Muscle of leg (tissue), 11 donors: Measurements from ENCODE around the gene COL8A1. TPM values are rescaled to one million over a fixed set of nuclear protein-coding genes. Genes with fewer than 3 reads are reported as not detected.

Experiments used
- DNase-seq: peaks from one replicate; pipeline ENCODE4 v3.0.0; 2013
- H3K27ac ChIP-seq: one replicate; pipeline ENCODE4 v1.5.1; 2013; ENCODE audit warnings: mild to moderate bottlenecking, low read length, control low read depth
- H3K27me3 ChIP-seq: one replicate; pipeline ENCODE4 v1.6.1; 2013; ENCODE audit warnings: low read length; ENCODE audit not compliant: control insufficient read depth, insufficient read depth
- H3K36me3 ChIP-seq: one replicate; pipeline ENCODE4 v1.6.1; 2013; ENCODE audit warnings: low read length; ENCODE audit not compliant: control insufficient read depth, insufficient read depth
- H3K4me1 ChIP-seq: one replicate; pipeline ENCODE4 v1.6.1; 2013; ENCODE audit warnings: low read length; ENCODE audit not compliant: control insufficient read depth, insufficient read depth
- H3K4me3 ChIP-seq: one replicate; pipeline ENCODE4 v1.5.1; 2013; ENCODE audit warnings: low read length, control low read depth
- H3K9me3 ChIP-seq: replicated peaks from 2 replicates; pipeline ENCODE4 v1.6.1; 2013; ENCODE audit warnings: low read depth, low read length; ENCODE audit not compliant: control insufficient read depth
- WGBS: methylation state at CpG from one replicate; pipeline ENCODE4 v1.1.5; 2013; ENCODE audit warnings: missing lambda C conversion rate; ENCODE audit not compliant: insufficient coverage; 5-methylcytosine and 5-hydroxymethylcytosine counted together
- polyA plus RNA-seq, 8 donors: library from polyadenylated mRNA; unstranded; fragments of 120-200 nt; gene quantifications; one replicate each; pipeline versions ENCODE4 v1.2.1 to v1.2.3, GENCODE V29; 2013; ENCODE audit warnings: inconsistent platforms in 1 of 8, low replicate concordance in 1 of 8; ENCODE audit not compliant: insufficient read length in 8 of 8, insufficient read depth in 1 of 8
- total RNA-seq: library from RNA; stranded (reverse); fragments of 120-200 nt; gene quantifications from one replicate; pipeline ENCODE4 v1.2.4, GENCODE V29; 2013

Gene COL8A1
- total and polyA plus RNA-seq, 9 donors = 0.44 to 3.7 (median 1.2) TPM

DNA sequence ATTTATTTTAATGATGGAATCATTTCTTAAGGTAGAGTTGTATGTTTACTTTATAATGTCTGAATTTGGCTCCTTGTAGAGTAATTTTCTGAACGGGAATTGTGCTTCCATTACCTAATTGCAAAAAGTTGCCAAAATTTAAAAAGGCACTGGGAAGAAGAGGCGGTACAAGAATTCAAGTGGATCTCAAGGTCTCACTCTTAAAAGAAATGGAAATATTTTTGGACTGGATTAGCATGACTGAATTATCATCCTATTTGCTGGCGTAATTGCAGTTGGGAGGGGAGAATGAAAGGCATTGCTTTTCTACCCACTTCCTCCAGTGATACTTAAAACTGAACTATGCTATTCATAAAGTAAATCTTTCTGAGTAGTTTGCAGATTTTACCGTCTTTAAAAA, 46.2 kb downstream of the COL8A1 start:
- H3K27ac ChIP-seq = no peak overlapping the region

DNA sequence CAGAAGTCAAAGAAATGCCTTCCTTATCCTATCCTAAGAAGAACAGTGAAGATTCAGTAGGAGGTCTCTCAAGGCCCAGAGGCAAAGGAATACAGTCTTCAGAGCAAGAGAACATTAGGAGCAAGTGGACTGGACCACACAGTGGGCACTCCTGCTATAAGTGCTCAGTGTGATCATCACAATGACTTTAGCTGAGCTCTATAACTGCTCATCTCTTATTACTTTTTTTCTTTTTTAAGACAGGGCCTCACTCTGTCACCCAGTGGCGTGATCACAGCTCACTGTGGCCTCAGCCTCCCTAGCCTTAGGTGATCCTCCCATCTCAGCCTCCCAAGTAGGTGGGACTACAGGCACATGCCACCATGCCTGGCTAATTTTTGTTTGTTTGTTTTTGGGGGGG, 48.1 kb downstream of the COL8A1 start:
- no peak for DNase-seq
- no peaks in the 10 kb centered on the region for H3K9me3 ChIP-seq
- no peaks in the 10 kb centered on the region for H3K36me3 ChIP-seq
- H3K27ac ChIP-seq = no peak overlapping the region
- no peaks in the 10 kb centered on the region for H3K4me1 ChIP-seq
- H3K4me3 ChIP-seq = no peak overlapping the region
- WGBS = no CpG with 5 or more reads among the region's 1 CpG
- H3K27me3 ChIP-seq = no peaks in the 10 kb centered on the region

More for the DNA sequence above, 46.2 kb downstream of the COL8A1 start:
- peak; percentile 56 for DNase-seq
- no peaks in the 10 kb centered on the region for H3K9me3 ChIP-seq
- no peaks in the 10 kb centered on the region for H3K27me3 ChIP-seq
- no peaks in the 10 kb centered on the region for H3K4me1 ChIP-seq
- H3K36me3 ChIP-seq = no peaks in the 10 kb centered on the region
- H3K4me3 ChIP-seq = no peak overlapping the region
- no CpG with 5 or more reads among the region's 4 CpGs for WGBS

DNA sequence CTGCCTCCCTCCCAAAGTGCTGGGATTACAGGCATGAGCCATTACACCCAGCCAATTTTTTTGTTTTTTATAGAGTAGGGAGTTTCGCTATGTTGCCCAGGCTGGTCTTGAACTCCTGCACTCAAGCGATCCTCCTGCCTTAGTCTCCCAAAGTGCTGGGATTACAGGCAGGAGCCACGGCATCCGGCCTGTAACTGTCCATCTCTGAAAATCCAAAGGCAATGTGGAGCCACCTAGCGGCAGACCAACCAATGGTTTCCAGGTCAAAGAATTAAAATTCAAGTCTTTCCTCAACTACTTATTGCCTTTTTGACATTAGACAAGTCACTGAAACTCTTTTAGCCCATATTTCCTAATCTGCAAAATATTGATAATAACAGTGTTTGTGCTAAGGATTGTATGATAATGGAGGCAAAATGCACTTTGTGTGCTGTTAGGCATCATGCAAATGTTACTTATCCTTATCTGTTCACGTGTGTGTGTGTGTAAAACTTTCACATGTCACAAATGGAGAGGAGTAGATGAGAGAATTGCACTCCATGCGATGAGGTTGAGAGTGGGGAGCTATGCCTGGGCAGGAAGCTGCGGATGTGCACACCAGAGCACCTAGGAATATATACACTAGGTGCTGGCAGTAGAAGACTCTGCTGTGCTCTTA, 48.7 kb downstream of the COL8A1 start:
- Histone ChIP-seq H3K9me3 (no peaks in the 10 kb centered on the region), H3K27ac (no peak overlapping the region), H3K4me1 (no peaks in the 10 kb centered on the region), H3K4me3 (no peak overlapping the region), H3K27me3 (no peaks in the 10 kb centered on the region), H3K36me3 (no peaks in the 10 kb centered on the region)
- peak; percentile 52 for DNase-seq
- WGBS = 38% methylated on average over 3 of the region's 8 CpGs

GRCh38 chr3:99690761-99691369, 52.5 kb downstream of the COL8A1 start:
- H3K27ac ChIP-seq = no peak overlapping the region
- DNase-seq = peak; percentile 3
- WGBS = 61% methylated on average over 4 of the region's 4 CpGs

GRCh38 chr3:99693636-99694035, 55.2 kb downstream of the COL8A1 start:
- Histone ChIP-seq H3K4me1 (no peaks in the 10 kb centered on the region), H3K36me3 (no peaks in the 10 kb centered on the region), H3K27ac (no peak overlapping the region), H3K9me3 (no peaks in the 10 kb centered on the region), H3K4me3 (no peak overlapping the region), H3K27me3 (no peaks in the 10 kb centered on the region)
- DNase-seq = no peak
- WGBS = no CpG with 5 or more reads among the region's 2 CpGs

More at GRCh38 chr3:99690761-99691369, 52.5 kb downstream of the COL8A1 start:
- no peak overlapping the region for H3K4me3 ChIP-seq
- no peaks in the 10 kb centered on the region for H3K4me1 ChIP-seq
- no peaks in the 10 kb centered on the region for H3K27me3 ChIP-seq
- H3K36me3 ChIP-seq = no peaks in the 10 kb centered on the region
- no peaks in the 10 kb centered on the region for H3K9me3 ChIP-seq

- H3K9me3 ChIP-seq = no peaks in the 10 kb centered on the region
- no peak overlapping the region for H3K4me3 ChIP-seq
- no peak overlapping the region for H3K27ac ChIP-seq
- no peaks in the 10 kb centered on the region for H3K36me3 ChIP-seq
- H3K27me3 ChIP-seq = no peaks in the 10 kb centered on the region
- no peaks in the 10 kb centered on the region for H3K4me1 ChIP-seq
- DNase-seq = no peak
- WGBS = 100% methylated on average over 2 of the region's 5 CpGs
These were observed 58.1 kb downstream of the COL8A1 start for GRCh38 chr3:99696497-99696896.

- no peak overlapping the region for H3K4me3 ChIP-seq
- no peaks in the 10 kb centered on the region for H3K36me3 ChIP-seq
- no peaks in the 10 kb centered on the region for H3K9me3 ChIP-seq
- no peaks in the 10 kb centered on the region for H3K27me3 ChIP-seq
- no peak overlapping the region for H3K27ac ChIP-seq
- no CpG with 5 or more reads among the region's 5 CpGs for WGBS
- DNase-seq = no peak
- no peaks in the 10 kb centered on the region for H3K4me1 ChIP-seq
These were observed 58.9 kb downstream of the COL8A1 start for GRCh38 chr3:99697250-99697649.

DNA sequence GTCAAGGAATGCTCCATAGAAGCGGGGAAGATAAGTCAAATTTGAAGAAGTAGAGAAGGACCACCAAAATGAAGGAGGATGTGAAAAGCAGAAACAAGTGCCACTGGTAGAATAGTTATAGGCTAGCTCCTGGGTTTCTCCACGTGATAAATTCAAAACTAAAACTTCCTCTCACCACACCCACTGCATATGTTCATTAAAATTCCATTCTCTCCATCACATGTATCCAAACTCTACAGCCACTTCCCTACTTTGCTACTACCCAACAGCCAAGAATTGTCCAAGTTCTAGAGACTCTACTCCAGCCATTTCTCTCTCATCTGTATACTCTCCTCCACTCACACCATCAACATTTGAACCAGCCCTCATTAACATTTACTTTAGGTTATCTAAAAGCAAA, 60.5 kb downstream of the COL8A1 start:
- Histone ChIP-seq H3K36me3 (no peaks in the 10 kb centered on the region), H3K4me3 (no peak overlapping the region), H3K4me1 (no peaks in the 10 kb centered on the region), H3K27ac (no peak overlapping the region), H3K9me3 (no peaks in the 10 kb centered on the region), H3K27me3 (no peaks in the 10 kb centered on the region)
- no CpG with 5 or more reads among the region's 2 CpGs for WGBS
- no peak for DNase-seq

DNA sequence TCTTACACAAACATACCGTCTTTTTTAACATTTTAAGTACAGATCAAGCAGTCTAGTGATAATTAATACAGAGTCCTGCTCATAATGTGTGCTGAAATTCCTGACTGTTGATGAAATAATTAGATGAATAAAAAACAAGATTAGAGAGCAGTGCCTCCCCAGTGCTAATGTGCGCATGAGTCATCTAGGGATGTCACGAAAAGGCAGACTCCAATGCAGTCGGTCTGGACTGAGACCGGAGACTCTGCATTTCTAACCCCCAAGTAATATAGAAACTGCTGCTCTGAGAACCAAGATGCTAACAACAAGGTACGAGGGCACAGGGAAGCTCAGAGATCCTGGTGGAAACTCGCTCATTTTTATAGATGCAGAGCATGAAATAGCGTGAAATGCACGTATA, 61.4 kb downstream of the COL8A1 start:
- 89% methylated on average over 8 of the region's 9 CpGs for WGBS

DNA sequence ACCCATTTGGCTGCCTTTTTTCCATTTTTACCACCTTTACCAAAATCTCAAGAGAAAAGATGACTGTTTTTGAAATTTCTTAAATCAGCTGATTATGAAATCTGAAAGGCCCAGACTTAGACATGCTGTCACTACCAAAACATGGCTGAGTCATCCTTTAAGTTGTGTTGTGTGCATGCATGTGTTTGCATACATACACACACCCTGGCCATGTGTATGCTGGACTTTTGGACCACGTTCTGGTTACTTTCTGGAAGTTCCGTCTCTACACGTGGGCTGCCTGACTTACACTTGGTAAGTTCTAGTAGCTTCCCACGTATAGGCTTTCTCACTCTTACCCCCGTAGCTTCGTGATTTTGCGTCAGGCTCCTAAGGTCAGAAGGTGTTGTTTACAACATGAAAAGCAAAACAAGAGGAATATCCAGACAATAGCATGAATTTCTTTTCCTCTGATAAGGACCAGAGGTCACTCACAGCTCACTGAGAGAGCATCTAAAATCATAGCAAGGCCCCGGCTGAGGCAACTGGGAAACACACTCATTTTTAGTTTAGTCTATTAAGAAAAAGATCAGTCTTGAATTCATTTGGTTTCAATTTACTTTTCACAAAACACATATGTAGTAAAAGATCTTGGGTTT, 62.4 kb downstream of the COL8A1 start:
- H3K36me3 ChIP-seq = no peaks in the 10 kb centered on the region
- no peaks in the 10 kb centered on the region for H3K4me1 ChIP-seq
- H3K4me3 ChIP-seq = no peak overlapping the region
- no CpG with 5 or more reads among the region's 8 CpGs for WGBS
- no peaks in the 10 kb centered on the region for H3K27me3 ChIP-seq
- H3K9me3 ChIP-seq = no peaks in the 10 kb centered on the region
- DNase-seq = no peak
- no peak overlapping the region for H3K27ac ChIP-seq

More for the DNA sequence above, 61.4 kb downstream of the COL8A1 start:
- Histone ChIP-seq H3K4me3 (no peak overlapping the region), H3K27ac (no peak overlapping the region), H3K27me3 (no peaks in the 10 kb centered on the region), H3K4me1 (no peaks in the 10 kb centered on the region), H3K36me3 (no peaks in the 10 kb centered on the region), H3K9me3 (no peaks in the 10 kb centered on the region)
- DNase-seq = no peak
